GM18858 (cell line): ENCODE data around the gene FIBCD1.

Experiments
- ATAC-seq: cut with Tn5 transposase; IDR thresholded peaks from one replicate; pipeline ENCODE4 v1.9.1; 2021; ENCODE audit not compliant: unreplicated experiment

FIBCD1 gene

DNA sequence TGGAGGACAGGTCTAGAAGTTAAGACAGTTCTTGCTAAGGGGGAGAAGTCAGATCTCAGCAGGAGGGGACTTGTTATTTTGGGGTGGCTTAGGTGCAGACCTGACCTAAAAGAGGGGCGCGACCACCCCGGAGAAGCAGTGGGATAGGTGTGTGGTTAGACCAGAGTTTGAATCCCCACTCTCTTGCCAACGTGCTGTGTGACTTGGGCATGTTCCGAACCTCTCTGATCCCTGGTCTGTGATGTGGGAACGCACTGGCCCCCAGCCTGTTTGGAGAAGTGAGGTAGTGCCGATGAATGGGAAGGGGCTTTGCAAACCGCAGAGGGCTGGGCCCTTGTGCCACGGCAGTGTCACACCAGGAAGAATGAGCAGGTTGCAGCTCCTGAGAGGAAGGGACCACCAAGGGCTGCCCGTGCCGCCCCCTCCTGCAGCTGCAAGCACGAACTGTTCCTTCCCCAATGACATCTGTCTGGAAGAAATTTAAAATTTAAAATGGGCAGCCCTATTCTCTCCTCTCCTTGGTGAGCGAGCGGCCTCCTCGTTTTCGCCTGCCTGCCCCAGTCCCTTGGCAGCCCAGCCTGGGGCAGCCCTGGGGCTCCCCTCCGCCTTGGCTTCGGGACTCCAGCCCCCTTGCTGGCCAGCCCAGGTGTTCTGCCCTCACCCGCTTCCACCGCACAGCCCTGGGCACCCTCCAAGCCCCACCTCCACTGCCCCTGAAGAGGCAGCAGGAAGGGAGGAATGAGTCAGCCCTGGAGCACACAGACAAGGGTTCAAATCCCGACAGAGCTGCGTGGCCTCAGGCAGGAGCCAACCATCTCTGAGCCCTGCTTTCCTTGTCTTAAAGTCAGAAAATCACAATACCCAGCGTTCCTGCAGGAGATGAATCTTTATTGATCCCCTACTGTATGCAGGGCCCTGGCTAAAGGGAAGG lies 1.6 kb downstream of the FIBCD1 start:
- ATAC-seq: no peak

GRCh38 chr9:130936285-130937117 lies 2.5 kb downstream of the FIBCD1 start:
- no peak for ATAC-seq

- ATAC-seq: no peak
These were observed 3.3 kb downstream of the FIBCD1 start for GRCh38 chr9:130935648-130936271.

GRCh38 chr9:130934702-130935647 lies 4.1 kb downstream of the FIBCD1 start:
- ATAC-seq: no peak

DNA sequence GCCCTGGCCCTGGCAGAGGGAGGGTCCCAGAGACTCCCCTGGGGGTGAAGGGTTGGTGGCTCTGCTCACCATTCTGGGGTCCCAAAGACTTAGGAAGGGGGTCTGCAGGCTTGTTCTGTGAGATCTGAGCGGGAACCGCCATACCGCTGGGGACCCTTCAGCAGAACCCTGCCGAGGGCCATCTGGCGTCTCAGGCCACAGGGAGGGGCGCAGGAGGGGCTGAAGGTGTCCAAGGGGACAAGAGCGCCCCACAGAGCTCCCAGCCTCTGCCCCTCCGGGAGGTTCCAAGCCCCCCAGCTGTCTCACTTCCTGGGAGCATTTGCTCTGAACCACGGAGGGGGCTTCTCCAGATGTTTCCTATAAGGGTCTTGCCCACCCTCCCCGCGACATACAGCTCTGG lies 4.8 kb downstream of the FIBCD1 start:
- ATAC-seq: no peak

- no peak for ATAC-seq
These were observed 5.7 kb downstream of the FIBCD1 start for GRCh38 chr9:130933114-130934046.

DNA sequence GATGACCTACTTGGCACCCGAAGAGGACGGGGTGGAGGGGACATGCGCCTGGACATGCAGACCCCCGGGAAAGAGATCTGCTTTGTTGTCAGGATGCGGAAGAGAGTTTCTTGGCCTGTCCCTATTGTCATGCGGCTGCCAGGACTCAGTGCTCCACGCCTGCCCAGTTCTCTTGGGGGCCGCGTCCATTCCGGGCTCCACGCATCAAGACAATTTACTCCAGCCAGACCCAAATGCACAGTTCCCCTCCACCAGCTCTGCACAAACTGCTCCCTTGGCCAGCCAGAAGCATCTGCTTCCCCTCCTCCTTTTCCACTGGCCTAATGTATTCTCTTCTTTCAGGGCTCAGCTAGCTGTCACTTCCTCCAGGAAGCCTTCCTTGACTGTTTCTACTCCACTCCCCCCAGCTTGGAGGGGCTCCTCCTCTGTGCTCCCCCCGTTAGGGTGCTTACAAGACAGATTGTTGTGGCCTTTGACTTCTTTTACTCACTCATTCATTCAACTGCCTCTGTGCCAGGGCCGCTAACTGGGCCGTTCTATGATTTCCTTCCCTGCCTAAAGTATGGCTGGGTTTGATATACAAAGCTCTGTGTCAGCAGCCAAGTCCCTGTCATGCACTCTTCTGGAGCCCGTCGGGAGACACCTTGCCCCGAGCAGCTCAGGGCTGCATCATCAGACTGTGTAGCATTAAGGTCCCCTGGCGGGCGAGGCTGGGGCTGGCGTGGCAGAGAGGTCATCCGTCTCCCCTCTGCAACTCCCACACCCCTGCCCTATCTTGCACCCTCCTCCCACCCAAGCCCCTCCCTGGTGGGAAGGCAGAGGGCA lies 6.6 kb downstream of the FIBCD1 start:
- no peak for ATAC-seq

DNA sequence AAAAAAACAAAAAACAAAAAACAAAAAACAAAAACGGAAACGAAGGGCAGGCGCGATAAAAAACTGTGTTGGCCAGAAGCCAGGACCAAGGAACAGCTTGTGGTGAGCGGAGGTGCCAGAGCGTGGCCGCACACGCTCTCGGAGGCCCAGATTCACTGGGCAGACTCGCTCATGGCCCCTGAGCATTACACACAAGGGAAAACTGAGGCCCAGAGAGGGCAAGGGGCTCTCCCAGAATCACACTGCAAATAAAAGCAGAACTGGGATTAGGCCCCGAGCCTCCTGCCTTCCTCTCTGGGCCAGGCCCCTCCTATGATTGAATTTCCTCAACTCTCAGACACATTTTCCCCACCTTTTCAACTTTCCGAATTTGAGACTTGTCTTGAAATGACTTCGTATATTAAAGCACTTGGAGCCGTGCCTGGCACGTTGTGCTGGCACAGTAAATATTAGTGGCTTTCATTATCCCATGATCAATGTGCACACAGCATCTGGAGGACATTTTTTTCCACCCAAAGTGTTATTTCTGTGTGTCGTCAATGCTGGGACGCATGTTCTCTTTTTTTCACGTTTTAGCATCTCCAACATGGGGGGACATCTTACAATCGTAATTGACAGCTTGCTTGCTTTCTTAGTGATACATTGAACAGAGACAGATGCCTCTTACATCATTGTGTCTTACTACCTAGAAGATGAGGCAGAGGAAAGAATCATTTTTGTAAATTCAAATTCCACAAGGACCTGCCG lies 7.4 kb downstream of the FIBCD1 start:
- no peak for ATAC-seq

DNA sequence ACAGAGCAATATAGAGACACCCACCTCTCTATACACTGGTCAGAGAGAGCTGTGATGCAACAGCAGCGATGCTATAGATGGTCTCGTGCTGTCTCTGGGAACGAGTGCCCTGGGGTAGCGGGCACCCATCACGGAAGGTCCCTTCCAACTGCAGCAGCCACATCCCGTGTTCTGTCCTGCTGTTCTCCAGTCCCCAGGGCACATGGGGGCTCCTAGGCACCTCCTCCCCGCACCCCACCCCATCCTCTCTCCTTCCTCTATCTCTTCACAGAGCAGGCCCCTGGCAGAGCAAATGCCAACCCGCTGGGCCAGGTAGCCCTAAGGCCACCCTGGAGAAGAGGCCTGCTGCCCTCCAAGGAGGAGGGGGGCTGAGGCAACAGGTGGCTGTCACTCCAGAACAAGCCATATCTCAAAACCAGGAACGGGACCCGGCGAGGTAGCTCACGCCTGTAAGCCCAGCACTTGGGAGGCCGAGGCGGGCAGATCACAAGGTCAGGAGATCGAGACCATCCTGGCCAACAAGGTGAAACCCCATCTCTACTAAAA lies 8.2 kb downstream of the FIBCD1 start:
- ATAC-seq: no peak

DNA sequence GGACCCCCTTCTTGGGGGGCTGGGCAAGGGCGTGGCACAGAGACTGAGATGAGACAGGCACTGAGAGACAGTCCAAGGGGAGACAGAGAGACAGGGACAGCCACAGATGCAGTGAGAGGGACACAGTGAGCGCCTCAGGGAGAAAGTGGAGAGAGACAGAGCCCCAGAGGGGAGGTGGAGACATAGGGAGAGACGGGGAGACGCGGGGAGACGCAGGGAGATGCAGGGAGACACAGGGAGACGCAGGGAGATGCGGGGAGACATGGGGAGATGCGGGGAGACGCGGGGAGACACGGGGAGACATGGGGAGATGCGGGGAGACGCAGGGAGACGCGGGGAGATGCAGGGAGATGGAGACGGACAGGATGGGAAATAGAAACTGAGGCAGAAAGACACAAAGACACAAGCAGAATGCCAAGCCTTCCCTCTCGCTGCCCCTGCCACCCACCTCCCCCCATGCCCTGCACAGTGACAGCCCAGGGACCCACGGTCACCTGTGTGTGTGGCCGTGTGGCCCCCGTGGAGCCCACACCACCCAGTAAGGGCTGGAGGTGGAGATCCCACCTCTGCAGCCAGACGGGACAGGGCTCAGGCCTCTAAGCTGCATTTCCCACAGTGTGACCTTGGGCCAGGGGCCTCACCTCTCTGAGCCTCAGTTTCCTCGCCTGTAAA lies 8.8 kb downstream of the FIBCD1 start:
- no peak for ATAC-seq

DNA sequence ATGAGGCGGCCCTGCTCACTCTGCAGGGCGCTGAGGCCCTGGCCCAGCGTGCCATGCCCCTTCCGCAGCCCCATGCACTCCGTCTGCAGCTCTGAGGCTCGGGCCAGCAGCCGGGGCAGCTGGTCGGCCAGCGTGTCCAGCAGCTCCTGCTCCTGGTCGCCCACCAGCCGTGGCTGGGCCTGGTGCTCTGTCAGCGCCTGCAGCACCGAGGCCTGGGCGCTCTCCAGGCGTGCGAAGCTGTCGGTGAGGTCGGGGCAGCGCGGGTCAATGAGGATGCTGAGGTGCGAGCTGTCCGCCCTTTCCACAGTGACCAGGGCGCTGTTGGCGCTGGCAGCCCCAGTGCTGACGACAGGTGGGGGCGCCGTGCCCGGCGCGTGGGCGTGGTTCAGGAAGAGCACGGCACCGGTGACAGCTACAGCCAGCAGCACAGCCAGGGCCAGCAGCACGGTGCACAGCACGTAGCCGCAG lies 9.4 kb downstream of the FIBCD1 start:
- no peak for ATAC-seq

- peak; percentile 61 for ATAC-seq
These were observed 10.8 kb downstream of the FIBCD1 start for GRCh38 chr9:130927995-130928900.

DNA sequence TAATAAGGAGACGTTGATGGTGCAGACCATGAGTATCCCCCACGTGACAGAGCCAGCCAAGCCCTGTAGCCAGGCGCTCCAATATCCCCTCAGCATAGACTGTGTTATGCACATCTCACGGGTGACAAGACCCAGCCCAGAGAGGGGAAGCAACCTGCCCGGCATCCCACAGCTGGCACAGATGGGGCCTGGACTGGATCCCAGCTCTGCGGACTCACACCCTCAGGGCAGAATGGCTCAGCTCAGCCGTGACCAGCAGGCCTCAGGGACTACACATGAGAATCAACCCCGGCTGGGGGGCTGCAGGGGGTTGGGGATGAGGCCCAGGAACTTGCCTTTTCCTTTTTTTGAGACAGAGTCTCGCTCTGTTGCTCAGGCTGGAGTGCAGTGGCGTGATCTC lies 11.7 kb downstream of the FIBCD1 start:
- no peak for ATAC-seq

- ATAC-seq: no peak
These were observed 13.9 kb downstream of the FIBCD1 start for GRCh38 chr9:130925050-130925678.

DNA sequence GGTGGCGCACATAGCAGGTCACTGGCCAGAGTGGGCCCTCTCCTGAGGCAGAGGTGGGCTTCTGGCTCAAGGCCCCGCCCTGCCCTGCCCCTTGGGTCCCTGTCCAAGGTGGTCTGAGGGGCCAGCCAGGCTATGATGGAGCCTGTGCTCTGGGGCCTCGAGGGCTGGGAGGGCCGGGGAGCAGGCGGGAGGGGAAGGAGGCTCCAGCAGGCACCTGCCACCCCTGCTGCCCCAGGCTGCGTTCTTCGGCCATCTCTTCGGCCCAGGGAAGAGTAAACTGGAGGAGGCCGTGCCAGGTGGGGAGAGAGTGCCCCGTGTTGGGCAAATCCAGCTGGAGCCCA lies 14.6 kb downstream of the FIBCD1 start:
- ATAC-seq: no peak
